GM12874 (cell line): ENCODE results near the gene OR10X1.

Experiments
- CTCF ChIP-seq: IDR thresholded peaks from 2 replicates; pipeline ENCODE4 v1.5.1; 2011; ENCODE audit warnings: low read depth, mild to moderate bottlenecking, control low read depth, low read length, moderate library complexity; ENCODE audit not compliant: insufficient read depth

The OR10X1 gene

GRCh38 chr1:158552296-158552695 lies 27.4 kb downstream of the OR10X1 start:
- no peak for TF ChIP-seq CTCF

GRCh38 chr1:158547533-158547932 lies 32.2 kb downstream of the OR10X1 start:
- no peak for TF ChIP-seq CTCF

- no peak for TF ChIP-seq CTCF
Measured at GRCh38 chr1:158537609-158538008, 42.1 kb downstream of the OR10X1 start.

- no peak for TF ChIP-seq CTCF
Measured at GRCh38 chr1:158534496-158534895, 45.2 kb downstream of the OR10X1 start.
